ENCODE measurements around the gene KCTD13. TPM values are rescaled to one million over a fixed set of nuclear protein-coding genes. Genes with fewer than 3 reads are reported as not detected.

Gene KCTD13
- polyA plus RNA-seq, 1 of the 3 experiments (the other 2 are of a cell fraction): 31.0 TPM

DNA sequence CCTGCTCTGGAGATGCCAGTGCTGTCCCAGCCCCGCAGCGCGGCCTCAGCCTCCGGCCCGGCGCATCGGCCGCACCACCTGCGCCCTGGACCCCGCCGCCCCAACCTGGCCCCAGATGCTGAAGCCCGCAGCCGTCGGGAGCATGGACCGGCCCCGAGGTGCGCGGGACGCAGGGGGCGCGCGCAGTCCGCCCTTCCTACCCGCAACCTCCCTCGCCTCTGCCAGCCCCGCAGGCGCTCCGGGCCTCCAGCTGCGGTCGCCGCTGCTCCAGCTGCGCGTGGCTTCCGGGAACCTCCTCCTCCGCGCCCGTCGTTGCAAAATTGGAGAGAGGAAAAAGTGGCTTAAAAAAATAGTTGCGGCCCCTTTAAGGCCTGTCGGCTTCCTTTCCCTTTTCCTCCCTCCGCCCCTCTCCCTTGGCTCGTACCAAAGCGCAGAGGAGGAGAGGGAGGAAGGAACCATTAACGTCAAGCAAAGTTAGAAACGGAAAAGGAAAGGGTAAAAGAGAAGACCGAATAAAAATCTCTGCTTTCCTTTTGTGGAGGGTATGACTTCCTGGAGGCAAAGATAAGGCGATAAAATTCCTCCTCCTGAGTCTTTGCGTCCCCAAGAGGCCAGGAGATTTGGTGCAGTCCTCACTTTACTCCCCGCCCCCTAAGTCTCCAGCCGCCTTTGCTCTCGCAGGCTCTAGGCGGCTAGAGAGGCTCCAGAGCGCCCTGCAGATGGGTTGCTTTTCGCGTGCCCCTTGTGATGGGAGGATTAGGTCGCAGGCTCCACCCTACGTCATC, 63.0 kb downstream of the KCTD13 start, which contains the start of gene CDIPT:
Gene CDIPT (minus strand): TSS at position 343 of the 785 bp plus-strand sequence. CDS start 369 bp downstream, outside the sequence.
- H3K9ac ChIP-seq: peak within 1 kb of the TSS; percentile 79
- peaks cover under 1% of the 10 kb centered on the region for H3F3A ChIP-seq (replicated peaks; ENCODE audit: insufficient read depth)
- peak; percentile 94 for DNase-seq
- peaks cover 18% of the 10 kb centered on the region for H3K79me2 ChIP-seq (ENCODE audit: insufficient read depth)
- under 1% methylated on average over 27 of the region's 57 CpGs for WGBS (ENCODE audit: low lambda C conversion rate)
- POLR2A ChIA-PET: interaction anchor here (1.0 to 1.1 kb wide), 3 partner anchors 15 to 55 kb away, joined by 3 to 7 read pairs (median 4); partner anchors contain the start of gene PAGR1
- H3K27ac ChIP-seq (ENCODE audit: low read depth in 2 of 2, low read length in 1 of 2): peak within 1 kb of the TSS; percentile 88 to 95
- peak within 1 kb of the TSS; percentile 81 to 90 for H3K4me3 ChIP-seq (ENCODE audit: low read depth in 2 of 2, low read length in 1 of 2)
- no peaks in the 10 kb centered on the region for H3K9me3 ChIP-seq
- H3K27me3 ChIP-seq (ENCODE audit: insufficient read depth): no peaks in the 10 kb centered on the region
- CTCF ChIA-PET: interaction anchor here (0.7 to 3.2 kb wide), 16 partner anchors 8 to 229 kb away, joined by 3 to 13 read pairs (median 5); partner anchors contain the start of genes KIF22, SEZ6L2, TAOK2 and TLCD3B
- peaks cover 5 to 14% of the 10 kb centered on the region in 2 experiments for H3K36me3 ChIP-seq (replicated peaks in 1 of 2; ENCODE audit: control insufficient read depth in 1 of 2, insufficient read depth in 2 of 2, low read length in 1 of 2)
- peak within 1 kb of the TSS; percentile 98 for H3K4me2 ChIP-seq
- no peaks in the 10 kb centered on the region for H3K9me2 ChIP-seq
- H2AFZ ChIP-seq (ENCODE audit: low read depth): peak within 1 kb of the TSS; percentile 77
- no peaks in the 10 kb centered on the region for H4K20me1 ChIP-seq (ENCODE audit: insufficient read depth)
- peaks cover 0 to 17% of the 10 kb centered on the region in 2 experiments; a peak in 1 of 4 replicates for H3K4me1 ChIP-seq (ENCODE audit: control insufficient read depth in 1 of 2, insufficient read depth in 2 of 2, low read depth in 1 of 2, low read length in 1 of 2)
- TF ChIP-seq SMC3 (IDR thresholded peaks at IDR 0.05; ENCODE audit: low read depth, low read length): peak; percentile 5; the same call in 1 of the 2 replicates
- TF ChIP-seq, protein P1, sequence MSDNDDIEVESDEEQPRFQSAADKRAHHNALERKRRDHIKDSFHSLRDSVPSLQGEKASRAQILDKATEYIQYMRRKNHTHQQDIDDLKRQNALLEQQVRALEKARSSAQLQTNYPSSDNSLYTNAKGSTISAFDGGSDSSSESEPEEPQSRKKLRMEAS (IDR thresholded peaks at IDR 0.05; ENCODE audit: low read depth): peak; percentile 73
- TF ChIP-seq, protein P2, sequence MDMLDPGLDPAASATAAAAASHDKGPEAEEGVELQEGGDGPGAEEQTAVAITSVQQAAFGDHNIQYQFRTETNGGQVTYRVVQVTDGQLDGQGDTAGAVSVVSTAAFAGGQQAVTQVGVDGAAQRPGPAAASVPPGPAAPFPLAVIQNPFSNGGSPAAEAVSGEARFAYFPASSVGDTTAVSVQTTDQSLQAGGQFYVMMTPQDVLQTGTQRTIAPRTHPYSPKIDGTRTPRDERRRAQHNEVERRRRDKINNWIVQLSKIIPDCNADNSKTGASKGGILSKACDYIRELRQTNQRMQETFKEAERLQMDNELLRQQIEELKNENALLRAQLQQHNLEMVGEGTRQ (IDR thresholded peaks at IDR 0.05; ENCODE audit: borderline replicate concordance, low read depth, low read length): no peak
- peak; percentile 20 for TF ChIP-seq GABPA (IDR thresholded peaks at IDR 0.05; ENCODE audit: low read depth)
- TF ChIP-seq SIN3A (IDR thresholded peaks at IDR 0.05; ENCODE audit: borderline replicate concordance, low read depth, low read length): no peak
- no peak; the same call in 1 of the 2 replicates for TF ChIP-seq NFIC (IDR thresholded peaks at IDR 0.05; ENCODE audit: borderline replicate concordance)
- TF ChIP-seq ELF1 (IDR thresholded peaks at IDR 0.05): peak; percentile 60
- peak; percentile 17; the same call in 1 of the 2 replicates for TF ChIP-seq RAD21 (IDR thresholded peaks at IDR 0.05; ENCODE audit: low read length)
- TF ChIP-seq YY1 (IDR thresholded peaks at IDR 0.05; ENCODE audit: low read depth): no peak
- TF ChIP-seq, protein P3, sequence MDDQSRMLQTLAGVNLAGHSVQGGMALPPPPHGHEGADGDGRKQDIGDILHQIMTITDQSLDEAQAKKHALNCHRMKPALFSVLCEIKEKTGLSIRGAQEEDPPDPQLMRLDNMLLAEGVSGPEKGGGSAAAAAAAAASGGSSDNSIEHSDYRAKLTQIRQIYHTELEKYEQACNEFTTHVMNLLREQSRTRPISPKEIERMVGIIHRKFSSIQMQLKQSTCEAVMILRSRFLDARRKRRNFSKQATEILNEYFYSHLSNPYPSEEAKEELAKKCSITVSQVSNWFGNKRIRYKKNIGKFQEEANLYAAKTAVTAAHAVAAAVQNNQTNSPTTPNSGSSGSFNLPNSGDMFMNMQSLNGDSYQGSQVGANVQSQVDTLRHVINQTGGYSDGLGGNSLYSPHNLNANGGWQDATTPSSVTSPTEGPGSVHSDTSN (IDR thresholded peaks at IDR 0.05): no peak
- 0 out of 4 replicates have a peak, but pooled peaks of 1 of the 2 experiments have one; percentile 34 for TF ChIP-seq EP300 (IDR thresholded peaks at IDR 0.05; ENCODE audit: borderline replicate concordance in 1 of 2, low read depth in 1 of 2, low read length in 1 of 2)
- TF ChIP-seq, protein P4, sequence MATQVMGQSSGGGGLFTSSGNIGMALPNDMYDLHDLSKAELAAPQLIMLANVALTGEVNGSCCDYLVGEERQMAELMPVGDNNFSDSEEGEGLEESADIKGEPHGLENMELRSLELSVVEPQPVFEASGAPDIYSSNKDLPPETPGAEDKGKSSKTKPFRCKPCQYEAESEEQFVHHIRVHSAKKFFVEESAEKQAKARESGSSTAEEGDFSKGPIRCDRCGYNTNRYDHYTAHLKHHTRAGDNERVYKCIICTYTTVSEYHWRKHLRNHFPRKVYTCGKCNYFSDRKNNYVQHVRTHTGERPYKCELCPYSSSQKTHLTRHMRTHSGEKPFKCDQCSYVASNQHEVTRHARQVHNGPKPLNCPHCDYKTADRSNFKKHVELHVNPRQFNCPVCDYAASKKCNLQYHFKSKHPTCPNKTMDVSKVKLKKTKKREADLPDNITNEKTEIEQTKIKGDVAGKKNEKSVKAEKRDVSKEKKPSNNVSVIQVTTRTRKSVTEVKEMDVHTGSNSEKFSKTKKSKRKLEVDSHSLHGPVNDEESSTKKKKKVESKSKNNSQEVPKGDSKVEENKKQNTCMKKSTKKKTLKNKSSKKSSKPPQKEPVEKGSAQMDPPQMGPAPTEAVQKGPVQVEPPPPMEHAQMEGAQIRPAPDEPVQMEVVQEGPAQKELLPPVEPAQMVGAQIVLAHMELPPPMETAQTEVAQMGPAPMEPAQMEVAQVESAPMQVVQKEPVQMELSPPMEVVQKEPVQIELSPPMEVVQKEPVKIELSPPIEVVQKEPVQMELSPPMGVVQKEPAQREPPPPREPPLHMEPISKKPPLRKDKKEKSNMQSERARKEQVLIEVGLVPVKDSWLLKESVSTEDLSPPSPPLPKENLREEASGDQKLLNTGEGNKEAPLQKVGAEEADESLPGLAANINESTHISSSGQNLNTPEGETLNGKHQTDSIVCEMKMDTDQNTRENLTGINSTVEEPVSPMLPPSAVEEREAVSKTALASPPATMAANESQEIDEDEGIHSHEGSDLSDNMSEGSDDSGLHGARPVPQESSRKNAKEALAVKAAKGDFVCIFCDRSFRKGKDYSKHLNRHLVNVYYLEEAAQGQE (IDR thresholded peaks at IDR 0.05; ENCODE audit: low read depth, low read length): peak; percentile 34; the same call in 1 of the 2 replicates
- peak; percentile 63; the same call in 1 of the 2 replicates for TF ChIP-seq TAF1 (IDR thresholded peaks at IDR 0.05; ENCODE audit: borderline replicate concordance, low read depth, low read length)
- no peak for TF ChIP-seq RXRA (IDR thresholded peaks at IDR 0.05; ENCODE audit: borderline replicate concordance, low read depth)
- no peak for TF ChIP-seq MEF2A (IDR thresholded peaks at IDR 0.05; ENCODE audit: borderline replicate concordance, low read depth)
- no peak for TF ChIP-seq FOXJ3 (CRISPR knock-in tag; IDR thresholded peaks at IDR 0.05)
- TF ChIP-seq NRF1 (IDR thresholded peaks at IDR 0.05; ENCODE audit: low read depth, low read length): 0 out of 2 replicates have a peak, but pooled peaks have one; percentile 8
- peak; percentile 55; the same call in 1 of the 2 replicates for TF ChIP-seq RCOR1 (IDR thresholded peaks at IDR 0.05; ENCODE audit: low read length)
- peak; percentile 46; the same call in 1 of the 2 replicates for TF ChIP-seq JUND (IDR thresholded peaks at IDR 0.05)
- TF ChIP-seq MXI1 (IDR thresholded peaks at IDR 0.05; ENCODE audit: low read depth, low read length): peak; percentile 55
- no peak for TF ChIP-seq EZH2phosphoT487 (IDR thresholded peaks at IDR 0.05; ENCODE audit: borderline replicate concordance, low read depth)
- TF ChIP-seq CHD2 (IDR thresholded peaks at IDR 0.05; ENCODE audit: low read length, partially characterized antibody): peak; percentile 73
- TF ChIP-seq RFX5 (IDR thresholded peaks at IDR 0.05; ENCODE audit: low read length): peak; percentile 58
- TF ChIP-seq, protein P5, sequence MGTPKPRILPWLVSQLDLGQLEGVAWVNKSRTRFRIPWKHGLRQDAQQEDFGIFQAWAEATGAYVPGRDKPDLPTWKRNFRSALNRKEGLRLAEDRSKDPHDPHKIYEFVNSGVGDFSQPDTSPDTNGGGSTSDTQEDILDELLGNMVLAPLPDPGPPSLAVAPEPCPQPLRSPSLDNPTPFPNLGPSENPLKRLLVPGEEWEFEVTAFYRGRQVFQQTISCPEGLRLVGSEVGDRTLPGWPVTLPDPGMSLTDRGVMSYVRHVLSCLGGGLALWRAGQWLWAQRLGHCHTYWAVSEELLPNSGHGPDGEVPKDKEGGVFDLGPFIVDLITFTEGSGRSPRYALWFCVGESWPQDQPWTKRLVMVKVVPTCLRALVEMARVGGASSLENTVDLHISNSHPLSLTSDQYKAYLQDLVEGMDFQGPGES (IDR thresholded peaks at IDR 0.05; ENCODE audit: low read depth, low read length): no peak

Measured in SK-N-SH (cell line).